RWPE2 (cell line): ENCODE data around the gene SMIM7.

ENCODE experiments used
- ATAC-seq: fragments of 200-7000 bp; cut with Tn5 transposase; 3 replicates; pipeline ENCODE4 v1.9.1; 2021; ENCODE audit warnings: low read depth
- DNase-seq: peaks from one replicate; pipeline ENCODE4 v3.0.0-alpha.2; 2020; ENCODE audit warnings: low spot score
- H3K27ac ChIP-seq: fragments of 450-650 bp; 2 replicates; pipeline ENCODE4 v1.5.1; 2017; ENCODE audit warnings: mild to moderate bottlenecking; ENCODE audit not compliant: poor library complexity, severe bottlenecking
- H3K27me3 ChIP-seq: fragments of 250-450 bp; sonication (Bioruptor Pico); 2 replicates; pipeline ENCODE4 v1.5.1; 2021; ENCODE audit warnings: mild to moderate bottlenecking, moderate library complexity; ENCODE audit not compliant: insufficient read depth, poor library complexity, severe bottlenecking
- H3K36me3 ChIP-seq: fragments of 250-450 bp; sonication (Bioruptor Pico); 2 replicates; pipeline ENCODE4 v1.5.1; 2020; ENCODE audit warnings: low read depth, mild to moderate bottlenecking, moderate library complexity
- H3K4me1 ChIP-seq: fragments of 250-450 bp; sonication (Bioruptor Pico); 2 replicates; pipeline ENCODE4 v1.5.1; 2021; ENCODE audit warnings: mild to moderate bottlenecking, moderate library complexity; ENCODE audit not compliant: insufficient read depth, poor library complexity, severe bottlenecking
- H3K4me3 ChIP-seq: fragments of 250-450 bp; sonication (Bioruptor Pico); 2 replicates; pipeline ENCODE4 v1.5.1; 2021; ENCODE audit warnings: mild to moderate bottlenecking, moderate library complexity; ENCODE audit not compliant: severe bottlenecking
- H3K9me3 ChIP-seq: fragments of 250-450 bp; sonication (Bioruptor Pico); 2 replicates; pipeline ENCODE4 v1.5.1; 2021; ENCODE audit warnings: mild to moderate bottlenecking, moderate library complexity; ENCODE audit not compliant: severe bottlenecking
- TF ChIP-seq, protein P1 (sequence below): fragments of 450-650 bp; IDR thresholded peaks from one replicate; pipeline ENCODE4 v1.5.1; 2017; ENCODE audit warnings: mild to moderate bottlenecking, moderate library complexity; ENCODE audit not compliant: poor library complexity, severe bottlenecking

SMIM7 gene

DNA sequence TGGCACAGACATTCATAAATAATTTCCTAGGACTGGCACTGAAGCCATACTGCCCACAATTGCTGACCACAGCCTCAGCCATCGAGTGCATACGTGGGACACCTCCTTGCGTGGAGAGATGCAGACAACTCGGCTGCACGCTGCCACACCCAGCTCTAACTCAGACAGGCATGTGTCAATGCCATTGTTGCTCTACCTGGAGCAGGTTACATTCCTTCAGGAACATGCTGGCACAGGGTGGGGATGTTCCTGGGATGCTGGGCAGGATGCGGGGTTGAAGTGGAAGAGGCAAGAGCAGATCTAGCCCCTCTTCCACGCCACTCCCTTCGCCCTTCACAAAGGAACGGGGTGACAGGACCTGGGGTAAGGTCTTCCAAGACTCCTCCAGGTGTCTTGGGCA lies 63.5 kb downstream of the SMIM7 start:
- no peaks in the 10 kb centered on the region for H3K27me3 ChIP-seq
- DNase-seq, result no peak
- no peak overlapping the region for H3K4me3 ChIP-seq
- H3K4me1 ChIP-seq, result peaks cover 2% of the 10 kb centered on the region
- H3K36me3 ChIP-seq, result no peaks in the 10 kb centered on the region
- TF ChIP-seq, protein P1, sequence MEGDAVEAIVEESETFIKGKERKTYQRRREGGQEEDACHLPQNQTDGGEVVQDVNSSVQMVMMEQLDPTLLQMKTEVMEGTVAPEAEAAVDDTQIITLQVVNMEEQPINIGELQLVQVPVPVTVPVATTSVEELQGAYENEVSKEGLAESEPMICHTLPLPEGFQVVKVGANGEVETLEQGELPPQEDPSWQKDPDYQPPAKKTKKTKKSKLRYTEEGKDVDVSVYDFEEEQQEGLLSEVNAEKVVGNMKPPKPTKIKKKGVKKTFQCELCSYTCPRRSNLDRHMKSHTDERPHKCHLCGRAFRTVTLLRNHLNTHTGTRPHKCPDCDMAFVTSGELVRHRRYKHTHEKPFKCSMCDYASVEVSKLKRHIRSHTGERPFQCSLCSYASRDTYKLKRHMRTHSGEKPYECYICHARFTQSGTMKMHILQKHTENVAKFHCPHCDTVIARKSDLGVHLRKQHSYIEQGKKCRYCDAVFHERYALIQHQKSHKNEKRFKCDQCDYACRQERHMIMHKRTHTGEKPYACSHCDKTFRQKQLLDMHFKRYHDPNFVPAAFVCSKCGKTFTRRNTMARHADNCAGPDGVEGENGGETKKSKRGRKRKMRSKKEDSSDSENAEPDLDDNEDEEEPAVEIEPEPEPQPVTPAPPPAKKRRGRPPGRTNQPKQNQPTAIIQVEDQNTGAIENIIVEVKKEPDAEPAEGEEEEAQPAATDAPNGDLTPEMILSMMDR, result no peak
- H3K9me3 ChIP-seq, result no peaks in the 10 kb centered on the region
- no peak overlapping the region for H3K27ac ChIP-seq
- 0 out of 3 replicates have a peak, but pooled peaks have one; percentile 34 for ATAC-seq
